Measurements from ENCODE around the gene SAMD10. TPM values are rescaled to one million over a fixed set of nuclear protein-coding genes. Genes with fewer than 3 reads are reported as not detected.
"Not testable (repeated sequence)": the region's sequence is repeated elsewhere in the genome, so short reads cannot be mapped to it uniquely, and the experiment has no call there.

The SAMD10 gene
- total RNA-seq, 1 donor from 2014 or later, result 5.4 TPM

GRCh38 chr20:64001607-64002011, 22.2 kb upstream of the SAMD10 start:
- no peak for DNase-seq (ENCODE audit: low read depth)

GRCh38 chr20:64000906-64001305, 21.5 kb upstream of the SAMD10 start:
- no peak for DNase-seq (ENCODE audit: low read depth)

DNA sequence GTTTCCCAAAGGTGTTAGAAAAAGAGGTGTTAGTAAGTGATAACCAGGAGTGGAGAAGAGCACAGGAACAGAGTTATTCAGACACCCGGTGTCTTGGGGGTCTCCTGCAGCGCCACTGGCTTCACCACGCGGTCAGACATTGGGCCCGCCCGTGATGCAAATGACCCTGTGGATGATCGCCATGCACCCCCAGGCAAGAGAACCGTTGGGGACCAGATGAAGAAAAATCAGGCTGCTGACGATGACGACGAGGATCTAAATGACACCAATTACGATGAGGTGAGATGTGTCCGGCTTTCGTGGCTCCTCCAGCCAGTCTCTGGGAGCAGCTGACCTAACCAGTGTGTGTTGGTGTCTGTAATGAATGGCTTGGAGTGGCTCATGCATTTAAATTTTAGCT, 3.5 kb upstream of the SAMD10 start:
- no peak for DNase-seq (ENCODE audit: low read depth)

- peak; percentile 85 for DNase-seq (ENCODE audit: low read depth)
These were observed 1.6 kb upstream of the SAMD10 start, which contains the start of gene PRPF6 for GRCh38 chr20:63980806-63981728. TSS of gene PRPF6 (plus strand) at chr20:63981132. CDS start at chr20:63981246, 114 bp downstream.

- DNase-seq (ENCODE audit: low read depth), result no peak
These were observed 919 bp upstream of the SAMD10 start for GRCh38 chr20:63980317-63980805.

- DNase-seq (ENCODE audit: low read depth), result no peak
These were observed 249 bp downstream of the SAMD10 start for GRCh38 chr20:63979229-63979556.

DNA sequence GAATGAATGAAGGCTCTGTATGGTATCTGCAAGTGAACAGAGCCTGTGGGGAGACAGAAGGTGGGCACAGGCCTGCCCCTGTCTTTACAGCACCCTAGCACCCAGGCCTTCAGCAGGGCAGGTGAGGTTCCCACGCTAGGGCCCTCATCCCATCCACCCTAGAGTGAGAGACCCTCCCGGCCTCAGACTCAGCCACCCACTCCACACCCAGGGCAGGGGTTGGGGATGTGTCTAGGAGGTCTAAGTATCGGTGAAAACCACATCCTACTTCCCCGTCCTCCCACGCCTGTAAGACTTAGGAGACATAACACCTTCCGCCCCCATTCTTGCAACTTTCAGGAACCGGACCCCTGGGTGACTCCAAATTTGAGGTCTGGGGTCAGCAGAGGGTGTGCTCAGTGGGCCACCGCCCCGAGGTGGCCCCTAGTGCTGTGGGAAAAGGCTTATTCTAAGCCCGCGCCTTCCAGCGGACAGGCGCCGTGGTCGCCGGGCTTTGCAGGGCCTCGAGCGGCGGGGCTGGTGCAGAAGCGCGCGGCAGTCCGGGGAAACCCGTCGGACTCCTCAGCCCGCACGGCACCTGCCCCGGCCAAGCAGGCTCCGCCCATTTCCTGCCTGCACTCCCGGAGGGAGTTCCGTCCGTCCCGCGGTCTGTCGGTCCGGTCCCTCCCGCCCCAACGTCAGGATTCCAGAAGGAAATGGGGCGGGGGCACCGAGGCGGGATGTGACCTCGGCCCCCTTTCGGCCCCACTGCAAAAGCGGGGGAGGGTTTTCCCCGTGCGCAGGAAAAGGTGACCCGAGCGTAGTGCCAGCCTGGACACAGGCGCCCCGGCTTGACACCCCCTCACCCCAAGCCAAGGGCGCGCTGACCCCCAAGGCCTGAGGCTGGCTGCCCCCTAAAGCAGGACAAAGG, 868 bp downstream of the SAMD10 start:
- DNase-seq (ENCODE audit: low read depth), result peak; percentile 47

DNA sequence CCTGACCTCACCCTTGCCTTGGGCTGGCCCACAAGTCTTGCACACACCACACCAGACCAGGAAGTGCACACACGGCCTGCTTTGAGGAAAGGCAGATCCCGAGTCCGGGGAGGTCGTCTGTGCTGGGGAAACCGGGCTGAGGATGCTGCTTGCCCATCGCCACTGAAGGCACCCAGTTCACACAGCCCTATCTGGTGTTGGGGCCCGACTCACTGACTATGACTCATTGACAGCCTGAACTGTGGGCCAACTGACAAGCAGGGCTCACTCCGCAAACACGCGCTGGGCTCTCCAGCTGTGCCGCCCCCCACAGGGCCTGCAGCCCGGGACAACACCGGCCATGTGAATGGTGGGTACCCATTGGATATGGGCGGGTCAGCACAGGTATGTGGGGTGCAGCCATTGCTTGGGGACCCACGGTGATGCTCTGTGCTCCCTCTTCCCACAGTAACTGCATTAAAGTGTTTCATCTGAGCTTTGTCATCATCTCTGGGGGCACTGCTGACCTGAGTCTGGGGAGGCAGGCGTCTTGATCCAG, 1.6 kb downstream of the SAMD10 start:
- DNase-seq (ENCODE audit: low read depth), result peak; percentile 19

DNA sequence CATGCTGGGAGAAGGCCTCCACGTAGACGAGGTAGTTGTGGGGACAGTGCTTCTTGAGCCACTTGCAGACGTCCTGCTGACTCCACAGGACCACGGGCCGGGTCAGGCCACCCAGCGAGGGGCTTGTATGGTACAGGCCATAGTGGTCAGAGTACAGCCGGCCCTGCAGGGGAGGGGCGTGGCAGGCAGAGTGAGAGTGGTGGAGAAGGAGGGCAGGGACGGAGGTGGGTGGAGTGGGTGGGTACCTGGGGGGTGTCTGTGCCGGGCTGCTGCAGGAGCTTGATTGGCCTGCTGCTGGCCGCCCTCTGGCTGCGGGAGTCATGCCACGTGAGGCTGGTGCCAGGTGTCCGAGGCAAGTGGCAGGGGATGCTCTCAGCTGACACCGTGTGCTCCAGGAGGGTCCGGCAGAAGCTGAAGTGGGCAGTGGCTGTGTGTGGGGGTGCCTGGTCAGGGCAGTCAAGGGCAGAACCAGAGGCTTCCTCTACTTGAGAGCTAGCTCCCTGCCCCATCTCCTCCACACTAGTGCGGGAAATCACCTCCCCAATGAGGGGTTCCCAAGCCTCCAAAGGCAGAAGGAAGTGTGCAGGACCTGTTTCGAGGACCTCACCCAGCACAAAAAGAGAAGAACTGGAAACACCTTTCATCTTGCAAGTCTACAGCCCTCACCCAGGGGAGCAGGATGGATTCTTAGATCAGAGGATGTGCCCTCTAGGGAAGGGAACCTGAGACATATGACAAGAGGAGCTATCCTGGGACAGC, 2.3 kb downstream of the SAMD10 start:
- no peak for DNase-seq (ENCODE audit: low read depth)

- DNase-seq (ENCODE audit: low read depth), result not testable (repeated sequence)
These were observed 2.9 kb downstream of the SAMD10 start for GRCh38 chr20:63976511-63976910.

DNA sequence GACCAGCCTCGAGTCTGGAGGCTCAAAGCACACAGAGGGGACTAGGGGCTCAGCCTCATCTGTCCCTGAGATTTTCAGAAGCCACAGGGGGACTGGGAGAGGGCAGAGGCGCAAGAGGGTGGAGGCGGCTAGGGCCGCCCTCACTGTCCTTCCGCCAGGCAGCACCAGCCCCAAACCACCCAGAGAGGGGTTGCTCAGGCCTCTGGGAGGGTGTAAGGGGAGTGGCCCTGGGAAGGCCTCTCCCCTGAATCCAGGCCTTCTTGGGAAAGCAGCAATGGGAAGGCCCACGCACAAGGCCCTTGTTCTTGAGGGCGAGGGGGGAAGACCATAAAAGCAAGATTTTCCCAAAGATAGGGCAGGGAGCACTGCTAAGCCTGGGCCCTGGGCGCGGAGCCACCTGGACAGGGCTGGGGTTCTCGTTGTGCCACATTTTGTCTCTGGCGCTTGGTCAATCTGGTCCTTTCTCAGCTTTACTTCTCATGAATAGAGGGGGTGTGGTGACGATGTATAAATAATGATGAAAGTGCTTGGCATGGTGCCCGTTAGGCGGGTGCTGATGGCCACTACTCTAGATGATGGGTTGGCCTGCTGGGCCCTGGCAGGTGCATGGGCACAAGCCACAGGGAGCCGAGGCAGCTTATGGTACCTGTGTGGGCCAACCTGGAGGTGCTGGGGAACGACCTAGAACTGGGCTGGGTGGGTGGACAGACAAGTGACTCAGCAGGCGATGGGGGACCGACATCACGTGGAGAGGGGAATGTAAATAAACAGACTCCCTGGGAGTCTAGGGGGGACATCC, 4.8 kb downstream of the SAMD10 start:
- no peak for DNase-seq (ENCODE audit: low read depth)

- peak; percentile 52 for DNase-seq (ENCODE audit: low read depth)
These were observed 5.6 kb downstream of the SAMD10 start for GRCh38 chr20:63973636-63974401.

DNA sequence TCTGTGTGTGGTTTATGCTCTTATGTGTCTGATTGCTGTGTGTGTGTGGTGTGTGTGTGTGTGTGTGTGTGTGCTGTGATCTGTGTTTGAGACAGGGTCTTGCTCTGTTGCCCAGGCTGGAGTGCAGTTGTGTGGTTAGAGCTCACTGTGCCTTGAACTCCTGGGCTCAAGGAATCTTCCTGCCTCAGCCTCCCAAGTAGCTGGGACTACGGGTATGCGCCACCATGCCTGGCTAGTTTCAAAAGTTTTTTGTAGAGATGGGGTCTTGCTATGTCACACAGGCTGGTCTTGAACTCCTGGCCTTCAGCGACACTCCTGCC, 6.3 kb downstream of the SAMD10 start:
- no peak for DNase-seq (ENCODE audit: low read depth)

DNA sequence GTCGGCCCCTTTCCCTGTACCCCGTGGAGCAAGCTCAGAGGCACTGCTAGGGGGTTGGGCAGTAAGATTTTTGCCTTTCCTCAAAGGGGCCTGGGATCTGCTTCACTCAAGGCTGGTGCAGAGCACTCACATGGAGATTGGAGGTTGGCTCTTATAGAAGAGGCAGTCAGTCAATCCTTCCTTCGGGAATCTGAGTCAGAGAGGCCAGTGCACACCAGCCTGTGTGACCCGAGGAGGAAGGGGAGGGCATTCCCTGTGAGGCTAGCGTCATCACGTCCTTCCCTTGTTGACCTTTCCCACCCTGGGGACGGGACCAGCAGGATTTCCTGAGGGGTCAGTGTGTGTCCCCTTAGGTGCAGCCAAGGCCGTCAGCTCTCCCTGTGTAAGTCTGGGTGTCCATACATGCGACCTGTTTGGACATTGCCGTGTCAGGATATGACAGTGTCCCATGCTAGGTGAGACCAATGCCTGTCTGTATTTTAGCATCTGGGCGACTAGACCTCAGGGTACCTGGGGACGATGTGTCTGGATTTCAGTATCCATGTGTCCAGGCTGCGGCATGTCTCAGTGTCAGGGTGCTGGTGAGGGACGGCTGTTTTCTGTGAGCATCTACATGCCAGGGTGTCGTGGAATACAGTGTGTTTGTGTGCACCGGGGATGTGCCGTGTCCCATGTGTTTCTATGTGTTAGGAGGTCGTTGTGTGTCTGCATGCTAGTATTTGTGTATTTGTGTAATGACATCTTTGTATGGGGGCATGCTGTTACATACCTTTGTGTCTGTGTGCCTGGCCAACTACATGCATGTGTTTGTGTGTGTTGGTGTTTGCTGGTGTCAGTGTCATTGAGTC, 6.9 kb downstream of the SAMD10 start:
- DNase-seq (ENCODE audit: low read depth), result no peak

DNA sequence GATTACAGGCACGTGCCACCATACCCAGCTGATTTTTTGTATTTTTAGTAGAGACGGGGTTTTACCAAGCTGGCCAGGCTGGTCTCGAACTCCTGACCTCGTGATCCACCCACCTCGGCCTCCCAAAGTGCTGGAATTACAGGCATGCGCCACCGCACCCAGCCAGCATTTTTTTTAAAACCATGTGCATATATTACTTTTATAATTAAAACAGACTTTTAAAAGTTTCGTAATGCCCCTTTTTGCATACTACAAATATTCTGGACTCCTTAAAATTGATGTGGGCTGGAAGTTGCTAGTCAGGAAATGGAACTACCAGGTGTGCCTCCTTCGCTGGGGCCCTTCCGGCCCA, 7.5 kb downstream of the SAMD10 start:
- not testable (repeated sequence) for DNase-seq (ENCODE audit: low read depth)

GRCh38 chr20:63970714-63971431, 8.6 kb downstream of the SAMD10 start:
- DNase-seq (ENCODE audit: low read depth), result no peak

- no peak for DNase-seq (ENCODE audit: low read depth)
These were observed 9.4 kb downstream of the SAMD10 start, which contains the start of gene ZNF512B for GRCh38 chr20:63969838-63970713. TSS of gene ZNF512B (minus strand) at chr20:63969930. CDS start at chr20:63967950, 1,980 bp downstream.
